Hematopoietic multipotent progenitor cell treated with erythropoietin and hydrocortisone succinate and interleukin-3 and kit ligand, for 6 days (in vitro differentiated cells): ENCODE results near the gene GCSAML.
A peak's percentile ranks its signal among the peaks of the same experiment; 100 is the strongest.

Source experiments
- DNase-seq: peaks from one replicate; pipeline ENCODE4 v3.0.0-alpha.2; 2015

Gene GCSAML

DNA sequence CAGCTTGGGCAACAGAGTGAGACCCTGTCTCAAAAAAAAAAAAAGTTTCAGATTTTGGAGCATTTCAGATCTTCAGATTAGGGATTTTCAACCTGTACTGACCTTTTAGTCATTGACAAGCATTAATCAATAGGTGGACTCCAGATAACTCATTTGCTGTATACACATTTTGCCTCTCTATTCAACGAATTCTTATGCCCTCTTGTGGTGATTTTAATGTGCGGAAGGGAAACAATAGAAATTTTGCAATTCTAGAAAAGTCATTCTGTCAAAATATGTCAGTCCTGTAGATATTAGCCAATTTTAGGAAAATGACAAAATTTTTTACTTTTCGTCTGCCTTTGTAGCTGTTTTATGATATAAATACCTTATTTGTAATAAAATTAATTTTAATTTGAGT lies 27.6 kb downstream of the GCSAML start:
- DNase-seq = peak; percentile 84

DNA sequence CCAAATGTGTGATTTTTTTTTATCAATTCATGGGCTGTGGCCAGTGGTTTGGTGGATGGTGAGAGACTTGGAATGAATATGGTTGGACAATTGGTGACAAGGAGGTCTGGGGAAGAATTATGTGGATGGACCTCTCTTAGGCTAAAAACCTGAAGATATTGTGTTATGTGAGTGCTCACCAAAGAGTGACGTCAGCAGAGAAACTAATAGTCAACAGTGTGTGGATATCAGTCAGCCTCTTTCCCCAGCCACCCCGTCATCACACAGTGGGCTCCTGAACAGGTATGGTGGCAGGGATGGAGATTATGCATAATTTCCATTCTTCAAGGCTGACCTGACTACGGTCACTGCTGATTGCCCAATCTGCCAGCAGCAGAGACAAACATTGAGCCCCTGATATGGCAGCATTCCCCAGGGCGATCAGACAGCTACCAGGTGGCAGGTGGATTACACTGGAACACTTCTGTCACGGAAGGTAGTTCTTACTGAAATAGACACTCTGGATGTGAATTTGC lies 30.1 kb downstream of the GCSAML start:
- DNase-seq = no peak

- DNase-seq = no peak
Measured at GRCh38 chr1:247588060-247588459, 39.1 kb downstream of the GCSAML start, which contains the start of gene OR2G2. OR2G2 (plus strand) TSS chr1:247588360; CDS start chr1:247588360, 0 bp downstream.

DNA sequence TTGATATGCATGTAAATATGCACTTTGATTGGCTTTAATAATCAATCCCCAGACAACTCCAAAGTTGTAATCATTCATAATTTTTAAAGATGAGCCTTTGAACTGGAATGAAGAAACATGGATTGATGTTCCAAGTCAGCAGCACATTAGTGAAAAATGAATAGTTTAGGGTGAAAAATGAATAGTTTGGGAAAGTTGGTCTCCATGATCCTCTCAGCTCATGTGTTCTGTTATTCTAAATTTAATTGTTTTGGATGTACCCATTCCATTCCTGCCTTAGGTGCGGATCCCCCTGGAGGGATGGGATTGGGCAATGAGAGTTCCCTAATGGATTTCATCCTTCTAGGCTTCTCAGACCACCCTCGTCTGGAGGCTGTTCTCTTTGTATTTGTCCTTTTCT lies 56.4 kb downstream of the GCSAML start, which contains the start of gene OR2G3:
Gene OR2G3, plus strand, starts transcription at position 301 of the 400 bp plus-strand sequence. Its CDS starts 0 bp downstream, at position 301.
- DNase-seq = no peak

- no peak for DNase-seq
Measured at GRCh38 chr1:247613405-247613804, 64.5 kb downstream of the GCSAML start.

GRCh38 chr1:247614625-247615024 lies 65.7 kb downstream of the GCSAML start:
- no peak for DNase-seq
